GM10266 (cell line): ENCODE data around the gene MRPS33.
"Not testable (repeated sequence)": the region's sequence is repeated elsewhere in the genome, so short reads cannot be mapped to it uniquely, and the experiment has no call there.

Source experiments
- DNase-seq: peaks from one replicate; pipeline ENCODE4 v3.0.0; 2012; ENCODE audit errors: extremely low spot score
- CTCF ChIP-seq: IDR thresholded peaks from 2 replicates; pipeline ENCODE4 v1.5.1; 2012; ENCODE audit warnings: mild to moderate bottlenecking, low read depth; ENCODE audit not compliant: control insufficient read depth, insufficient read depth; ENCODE audit errors: missing control alignments

The MRPS33 gene

GRCh38 chr7:141043616-141044015 lies 28.9 kb upstream of the MRPS33 start:
- no peak for DNase-seq
- TF ChIP-seq CTCF: no peak

GRCh38 chr7:141042222-141043193 lies 27.8 kb upstream of the MRPS33 start:
- TF ChIP-seq CTCF: no peak
- no peak for DNase-seq

GRCh38 chr7:141039376-141039775 lies 24.6 kb upstream of the MRPS33 start:
- DNase-seq: no peak

GRCh38 chr7:141038100-141038499 lies 23.3 kb upstream of the MRPS33 start:
- not testable (repeated sequence) for DNase-seq

More at GRCh38 chr7:141039376-141039775, 24.6 kb upstream of the MRPS33 start:
- TF ChIP-seq CTCF: no peak

- not testable (repeated sequence) for DNase-seq
Observed at GRCh38 chr7:141032539-141033323, 18.0 kb upstream of the MRPS33 start.

- TF ChIP-seq CTCF: no peak
- no peak for DNase-seq
Observed at GRCh38 chr7:141028767-141029166, 14.0 kb upstream of the MRPS33 start.

- no peak for TF ChIP-seq CTCF
- DNase-seq: no peak
Observed at GRCh38 chr7:141027043-141027442, 12.3 kb upstream of the MRPS33 start.

- TF ChIP-seq CTCF: no peak
- DNase-seq: no peak
Observed at GRCh38 chr7:141024668-141025067, 9.9 kb upstream of the MRPS33 start.
